NT2/D1 (cell line): ENCODE measurements around the gene USP44.
A peak's percentile ranks its signal among the peaks of the same experiment; 100 is the strongest.
"Not testable (repeated sequence)": the region's sequence is repeated elsewhere in the genome, so short reads cannot be mapped to it uniquely, and the experiment has no call there.

Experiments used
- DNase-seq: peaks from one replicate; pipeline ENCODE4 v3.0.0-alpha.2; 2011; ENCODE audit warnings: low read depth, low spot score
- H3K27me3 ChIP-seq: 2 replicates; pipeline ENCODE4 v1.6.0; 2011; ENCODE audit warnings: mild to moderate bottlenecking; ENCODE audit not compliant: insufficient read length, insufficient read depth
- H3K36me3 ChIP-seq: 2 replicates; pipeline ENCODE4 v1.6.1; 2011; ENCODE audit warnings: mild to moderate bottlenecking, low read length, mixed read lengths; ENCODE audit not compliant: insufficient read depth, insufficient read length
- H3K4me1 ChIP-seq: 2 replicates; pipeline ENCODE4 v1.5.1; 2011; ENCODE audit not compliant: insufficient read depth, insufficient read length
- H3K4me3 ChIP-seq: 2 replicates; pipeline ENCODE4 v1.5.1; 2011; ENCODE audit warnings: low read depth; ENCODE audit not compliant: insufficient read length
- H3K9ac ChIP-seq: 2 replicates; pipeline ENCODE4 v1.6.0; 2011; ENCODE audit warnings: low read depth; ENCODE audit not compliant: insufficient read length
- H3K9me3 ChIP-seq: 2 replicates; pipeline ENCODE4 v1.5.1; 2011; ENCODE audit warnings: mild to moderate bottlenecking, low read length; ENCODE audit not compliant: insufficient read depth
- SUZ12 ChIP-seq: IDR thresholded peaks from 2 replicates; pipeline ENCODE4 v1.6.1; 2011; ENCODE audit not compliant: insufficient read length, insufficient read depth; ENCODE audit errors: extremely low read depth
- YY1 ChIP-seq: IDR thresholded peaks from 2 replicates; pipeline ENCODE4 v1.6.1; 2011; ENCODE audit not compliant: insufficient read length, insufficient read depth
- ZNF274 ChIP-seq: IDR thresholded peaks from 2 replicates; pipeline ENCODE4 v1.6.1; 2011; ENCODE audit warnings: mild to moderate bottlenecking, low read depth, low read length

The USP44 gene

GRCh38 chr12:95582230-95583058 is 31.2 kb upstream of the USP44 start:
- peak; percentile 18 for DNase-seq

GRCh38 chr12:95577820-95578219 is 26.5 kb upstream of the USP44 start:
- DNase-seq = no peak
- Histone ChIP-seq H3K4me1 (no peaks in the 10 kb centered on the region), H3K9me3 (no peaks in the 10 kb centered on the region), H3K27me3 (no peaks in the 10 kb centered on the region), H3K4me3 (no peak overlapping the region), H3K36me3 (no peaks in the 10 kb centered on the region), H3K9ac (no peak overlapping the region)
- no peak for TF ChIP-seq SUZ12
- TF ChIP-seq ZNF274 = no peak
- no peak for TF ChIP-seq YY1

More at GRCh38 chr12:95582230-95583058, 31.2 kb upstream of the USP44 start:
- H3K27me3 ChIP-seq = no peaks in the 10 kb centered on the region
- H3K9ac ChIP-seq = no peak overlapping the region
- no peak overlapping the region for H3K4me3 ChIP-seq
- H3K36me3 ChIP-seq = no peaks in the 10 kb centered on the region
- H3K4me1 ChIP-seq = no peaks in the 10 kb centered on the region
- TF ChIP-seq ZNF274 = no peak
- no peak for TF ChIP-seq YY1
- no peak for TF ChIP-seq SUZ12
- H3K9me3 ChIP-seq = no peaks in the 10 kb centered on the region

GRCh38 chr12:95574799-95575452 is 23.6 kb upstream of the USP44 start:
- TF ChIP-seq SUZ12 = no peak
- no peak for TF ChIP-seq YY1
- no peak for TF ChIP-seq ZNF274
- Histone ChIP-seq H3K9me3 (no peaks in the 10 kb centered on the region), H3K27me3 (no peaks in the 10 kb centered on the region), H3K9ac (peak overlapping the region; percentile 46), H3K4me3 (no peak overlapping the region), H3K36me3 (no peaks in the 10 kb centered on the region), H3K4me1 (no peaks in the 10 kb centered on the region)
- DNase-seq = no peak

- H3K36me3 ChIP-seq = no peaks in the 10 kb centered on the region
- no peaks in the 10 kb centered on the region for H3K27me3 ChIP-seq
- peak; percentile 84 for DNase-seq
- H3K4me1 ChIP-seq = no peaks in the 10 kb centered on the region
- no peaks in the 10 kb centered on the region for H3K9me3 ChIP-seq
- H3K4me3 ChIP-seq = no peak overlapping the region
- TF ChIP-seq YY1 (no peak), ZNF274 (no peak), SUZ12 (no peak)
- peak overlapping the region; percentile 46 for H3K9ac ChIP-seq
Measured at GRCh38 chr12:95573951-95574576, 22.8 kb upstream of the USP44 start.

- H3K36me3 ChIP-seq = no peaks in the 10 kb centered on the region
- no peaks in the 10 kb centered on the region for H3K27me3 ChIP-seq
- TF ChIP-seq ZNF274 (no peak), YY1 (no peak), SUZ12 (no peak)
- no peak overlapping the region for H3K9ac ChIP-seq
- H3K4me1 ChIP-seq = no peaks in the 10 kb centered on the region
- no peaks in the 10 kb centered on the region for H3K9me3 ChIP-seq
- no peak for DNase-seq
- H3K4me3 ChIP-seq = no peak overlapping the region
Measured at GRCh38 chr12:95571369-95571768, 20.1 kb upstream of the USP44 start.

- H3K36me3 ChIP-seq, DNase-seq, H3K9me3 ChIP-seq, H3K9ac ChIP-seq, H3K27me3 ChIP-seq, H3K4me1 ChIP-seq, H3K4me3 ChIP-seq: not testable (repeated sequence)
Measured at GRCh38 chr12:95568045-95568444, 16.8 kb upstream of the USP44 start.

GRCh38 chr12:95557625-95558024 is 6.3 kb upstream of the USP44 start:
- H3K4me3 ChIP-seq = no peak overlapping the region
- H3K36me3 ChIP-seq = no peaks in the 10 kb centered on the region
- no peaks in the 10 kb centered on the region for H3K9me3 ChIP-seq
- DNase-seq = no peak
- H3K9ac ChIP-seq = no peak overlapping the region
- no peaks in the 10 kb centered on the region for H3K4me1 ChIP-seq
- H3K27me3 ChIP-seq = no peaks in the 10 kb centered on the region
- no peak for TF ChIP-seq SUZ12
- TF ChIP-seq ZNF274 = no peak
- no peak for TF ChIP-seq YY1
